Calu3 (cell line): ENCODE results near the gene IL17REL. TPM values are rescaled to one million over a fixed set of nuclear protein-coding genes. Genes with fewer than 3 reads are reported as not detected.

Experiments
- BruUV-seq: library from RNA; stranded (reverse); fragments of 400-500 nt; replicated peaks from 2 replicates; lab custom pipeline; 2021; lab: Mats Ljungman, UMichigan
- CTCF ChIA-PET: fragments of 300-600 bp; sonication (Branson Sonifier 250); formaldehyde crosslinking; loops from one replicate; lab custom pipeline; 2022; ENCODE audit warnings: antibody characterized with exemption; lab: Charles Lee
- DNase-seq: peaks from one replicate; pipeline ENCODE4 v3.0.0; 2022
- H3K27ac Mint-ChIP-seq: one replicate; pipeline ENCODE4 v1.8.0; 2022; ENCODE audit warnings: mixed read lengths; ENCODE audit not compliant: unreplicated experiment
- H3K27me3 Mint-ChIP-seq: one replicate; pipeline ENCODE4 v1.8.0; 2022; ENCODE audit warnings: mixed read lengths; ENCODE audit not compliant: unreplicated experiment
- H3K36me3 Mint-ChIP-seq: one replicate; pipeline ENCODE4 v1.8.0; 2022; ENCODE audit warnings: mild to moderate bottlenecking, moderate library complexity, mixed read lengths; ENCODE audit not compliant: insufficient read depth, unreplicated experiment
- H3K4me1 Mint-ChIP-seq: one replicate; pipeline ENCODE4 v1.8.0; 2022; ENCODE audit warnings: mild to moderate bottlenecking, low read depth, mixed read lengths; ENCODE audit not compliant: unreplicated experiment
- H3K4me3 Mint-ChIP-seq: one replicate; pipeline ENCODE4 v1.8.0; 2022; ENCODE audit warnings: mild to moderate bottlenecking, low read depth, moderate library complexity, mixed read lengths; ENCODE audit not compliant: unreplicated experiment
- H3K9me3 Mint-ChIP-seq: one replicate; pipeline ENCODE4 v1.8.0; 2022; ENCODE audit warnings: low read depth, mixed read lengths; ENCODE audit not compliant: unreplicated experiment
- intact Hi-C: fragments of 100-400 bp; cut with micrococcal nuclease; formaldehyde crosslinking; loops from one replicate; pipeline ENCODE4 v1.10.0; 2022; ENCODE audit not compliant: unreplicated experiment
- total RNA-seq: library from RNA; stranded (reverse); gene quantifications from 2 replicates; pipeline ENCODE4 v1.2.3, GENCODE V29; 2022
- TF ChIP-seq, protein P1 (sequence below): fragments of 200-600 bp; IDR thresholded peaks from one replicate; pipeline ENCODE4 v1.8.0; 2022; ENCODE audit warnings: antibody characterized with exemption; ENCODE audit not compliant: unreplicated experiment

Gene IL17REL
- total RNA-seq, 1 experiment from 2014 or later = not detected

DNA sequence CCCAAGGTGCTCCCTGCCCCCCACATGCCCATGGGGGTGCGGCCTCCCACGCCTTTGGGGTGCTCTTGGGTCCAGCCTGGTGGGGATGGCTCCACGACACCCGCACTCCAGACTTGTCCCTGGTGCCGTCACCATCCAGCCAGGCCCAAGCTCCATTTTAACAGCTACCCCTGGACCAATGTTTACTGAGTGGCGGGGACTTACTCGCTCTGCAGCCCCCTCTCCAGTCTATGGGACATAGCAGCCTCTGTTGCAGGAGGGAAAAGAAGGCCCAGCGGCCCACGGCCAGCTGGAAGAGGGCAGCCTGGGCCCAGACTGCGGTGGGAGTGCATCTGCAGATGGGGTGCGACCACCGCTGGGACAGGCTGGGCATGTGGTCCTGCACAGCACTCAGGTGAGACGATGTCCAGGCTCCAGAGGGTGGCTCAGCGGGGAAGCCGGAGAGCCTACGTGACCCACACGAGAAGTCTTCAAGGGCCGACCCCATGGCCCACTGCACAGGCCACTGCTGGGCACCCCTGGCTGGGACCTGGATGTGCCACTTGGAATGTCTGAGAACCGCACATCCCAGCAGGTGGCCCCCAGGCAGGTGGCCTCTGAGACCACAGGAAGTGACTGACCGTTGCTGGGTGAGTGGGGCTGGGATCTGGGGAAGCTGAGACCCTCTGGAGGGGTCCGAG is 18.1 kb downstream of the IL17REL start:
- Mint-ChIP-seq H3K4me3 (no peak overlapping the region), H3K9me3 (peaks cover 8% of the 10 kb centered on the region), H3K27ac (no peak overlapping the region), H3K4me1 (peaks cover 6% of the 10 kb centered on the region), H3K36me3 (peaks cover 6% of the 10 kb centered on the region), H3K27me3 (no peaks in the 10 kb centered on the region)
- no TSS peak for BruUV-seq
- intact Hi-C loops = loop anchor here (5.0 kb wide), 2 partner anchors 33 to 62 kb away; no protein-coding TSS in a partner anchor
- CTCF ChIA-PET = interaction anchor here (1.6 kb wide), 1 partner anchor 36 kb away, joined by 12 read pairs; no protein-coding TSS in a partner anchor
- no peak for DNase-seq
- TF ChIP-seq, protein P1, sequence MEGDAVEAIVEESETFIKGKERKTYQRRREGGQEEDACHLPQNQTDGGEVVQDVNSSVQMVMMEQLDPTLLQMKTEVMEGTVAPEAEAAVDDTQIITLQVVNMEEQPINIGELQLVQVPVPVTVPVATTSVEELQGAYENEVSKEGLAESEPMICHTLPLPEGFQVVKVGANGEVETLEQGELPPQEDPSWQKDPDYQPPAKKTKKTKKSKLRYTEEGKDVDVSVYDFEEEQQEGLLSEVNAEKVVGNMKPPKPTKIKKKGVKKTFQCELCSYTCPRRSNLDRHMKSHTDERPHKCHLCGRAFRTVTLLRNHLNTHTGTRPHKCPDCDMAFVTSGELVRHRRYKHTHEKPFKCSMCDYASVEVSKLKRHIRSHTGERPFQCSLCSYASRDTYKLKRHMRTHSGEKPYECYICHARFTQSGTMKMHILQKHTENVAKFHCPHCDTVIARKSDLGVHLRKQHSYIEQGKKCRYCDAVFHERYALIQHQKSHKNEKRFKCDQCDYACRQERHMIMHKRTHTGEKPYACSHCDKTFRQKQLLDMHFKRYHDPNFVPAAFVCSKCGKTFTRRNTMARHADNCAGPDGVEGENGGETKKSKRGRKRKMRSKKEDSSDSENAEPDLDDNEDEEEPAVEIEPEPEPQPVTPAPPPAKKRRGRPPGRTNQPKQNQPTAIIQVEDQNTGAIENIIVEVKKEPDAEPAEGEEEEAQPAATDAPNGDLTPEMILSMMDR = no peak

DNA sequence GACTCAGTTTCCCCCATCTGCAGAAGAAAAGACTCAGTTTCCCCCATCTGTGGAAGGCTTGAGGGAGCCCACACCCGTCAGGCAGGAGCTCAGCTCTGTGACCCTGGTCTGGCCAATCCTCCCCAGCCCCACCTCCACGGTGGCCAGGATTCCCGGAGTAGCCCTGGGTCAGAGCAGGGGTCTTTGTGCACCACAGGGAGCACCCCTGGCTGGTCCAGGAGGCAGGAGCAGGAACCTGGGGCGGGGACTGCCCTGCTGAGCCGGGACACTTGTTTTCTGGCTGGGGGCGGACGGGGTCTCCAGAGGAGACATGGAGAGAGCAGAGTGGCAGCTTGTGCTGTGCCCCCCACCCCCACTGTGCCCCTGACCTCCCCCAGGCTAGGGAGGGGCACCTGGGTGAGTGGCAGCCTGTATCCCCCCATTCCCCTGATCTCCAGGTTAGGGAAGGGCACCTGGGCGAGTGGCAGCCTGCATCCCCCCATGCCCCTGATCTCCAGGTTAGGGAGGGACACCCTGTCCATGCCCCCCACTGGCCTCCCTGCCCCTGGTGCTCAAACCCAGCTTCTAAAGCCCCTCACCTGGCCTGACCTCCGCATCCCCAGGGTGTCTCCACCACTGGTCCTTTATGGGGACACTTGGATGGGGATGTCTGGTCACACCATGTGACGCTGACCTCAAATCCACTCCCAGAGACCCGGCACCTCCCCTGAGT is 18.8 kb downstream of the IL17REL start:
- no peak for DNase-seq
- CTCF ChIA-PET = interaction anchor here (0.7 to 1.6 kb wide), 4 partner anchors 12 to 63 kb away, joined by 3 to 12 read pairs (median 7); no protein-coding TSS in a partner anchor

DNA sequence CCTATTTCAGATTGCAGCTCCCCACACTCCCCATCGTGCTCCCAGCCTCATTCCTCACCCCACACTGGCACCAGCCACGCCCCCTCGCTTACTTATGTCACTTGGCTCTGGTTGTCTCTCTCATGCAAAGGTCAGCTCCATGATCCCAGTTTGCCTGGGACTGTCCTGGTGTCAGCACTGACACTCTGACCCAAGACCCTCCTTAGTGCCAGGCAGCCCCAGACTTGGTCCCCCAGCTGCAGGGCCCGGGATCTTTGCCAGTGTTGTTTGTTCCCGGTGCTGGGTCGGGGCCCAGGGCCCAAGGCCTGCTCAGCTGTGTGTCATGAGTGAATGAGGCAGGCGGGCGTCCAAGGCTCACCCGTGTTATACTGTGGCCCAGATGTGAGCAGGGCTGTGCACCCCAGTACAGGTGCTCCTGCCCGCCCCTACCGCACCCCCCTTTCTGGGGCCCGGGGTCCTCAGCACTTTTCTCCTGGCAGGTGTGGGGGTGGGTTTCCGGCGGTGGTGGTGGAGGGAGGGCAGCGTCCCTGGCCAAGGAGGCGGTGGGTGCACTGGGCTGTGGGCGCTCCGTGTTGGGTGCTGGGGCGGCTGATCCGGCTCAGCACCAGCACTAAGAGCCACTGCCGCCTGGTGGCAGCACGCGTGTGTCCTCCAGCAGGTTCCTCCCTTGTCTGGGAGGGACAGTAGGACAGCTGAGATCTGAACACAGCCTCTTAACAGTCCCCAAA is 19.5 kb downstream of the IL17REL start:
- no TSS peak for BruUV-seq
- TF ChIP-seq, protein P1 = peak; percentile 71
- Mint-ChIP-seq H3K4me1 (peaks cover 6% of the 10 kb centered on the region), H3K27me3 (no peaks in the 10 kb centered on the region), H3K9me3 (peaks cover 8% of the 10 kb centered on the region), H3K27ac (no peak overlapping the region), H3K4me3 (no peak overlapping the region), H3K36me3 (no peaks in the 10 kb centered on the region)
- peak; percentile 78 for DNase-seq
- intact Hi-C loops = loop anchor here (5.0 kb wide), 2 partner anchors 34 to 61 kb away; no protein-coding TSS in a partner anchor
- CTCF ChIA-PET = interaction anchor here (0.7 to 1.6 kb wide), 5 partner anchors 11 to 63 kb away, joined by 3 to 12 read pairs (median 3); no protein-coding TSS in a partner anchor

More for the DNA sequence above, 18.8 kb downstream of the IL17REL start:
- H3K9me3 Mint-ChIP-seq = peaks cover 8% of the 10 kb centered on the region
- no peak overlapping the region for H3K27ac Mint-ChIP-seq
- no TSS peak for BruUV-seq
- peaks cover 6% of the 10 kb centered on the region for H3K4me1 Mint-ChIP-seq
- H3K27me3 Mint-ChIP-seq = no peaks in the 10 kb centered on the region
- no peak overlapping the region for H3K4me3 Mint-ChIP-seq
- intact Hi-C loops = loop anchor here (5.0 kb wide), 2 partner anchors 33 to 62 kb away; no protein-coding TSS in a partner anchor
- TF ChIP-seq, protein P1 = no peak
- peaks cover 6% of the 10 kb centered on the region for H3K36me3 Mint-ChIP-seq
